GM20000 (cell line): ENCODE data around the gene VGLL4.

Experiments
- DNase-seq: peaks from one replicate; pipeline ENCODE4 v3.0.0; 2012; ENCODE audit warnings: low spot score
- CTCF ChIP-seq: IDR thresholded peaks from 2 replicates; pipeline ENCODE4 v1.5.1; 2012; ENCODE audit warnings: mild to moderate bottlenecking, control low read depth; ENCODE audit errors: extremely low read depth, missing control alignments

VGLL4 gene

DNA sequence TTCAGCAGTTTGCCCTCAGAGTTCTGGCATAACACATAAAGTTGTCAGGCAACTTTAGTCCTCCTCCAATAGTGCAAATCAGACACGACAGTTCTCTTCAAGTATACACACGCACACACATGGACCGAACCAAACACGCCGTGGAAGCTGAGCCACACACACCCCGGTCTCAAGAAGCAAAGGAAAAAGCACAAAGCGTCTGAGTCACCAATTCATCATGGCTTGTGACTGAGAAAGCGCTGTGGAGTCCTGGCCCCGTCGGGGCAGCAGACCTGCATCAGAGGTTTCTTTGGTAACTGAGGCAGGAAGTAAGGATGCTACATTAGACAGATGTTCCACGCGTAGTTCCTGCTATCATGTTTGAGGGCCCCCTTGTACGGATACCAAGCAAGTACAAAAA, 85.7 kb downstream of the VGLL4 start:
- no peak for DNase-seq
- TF ChIP-seq CTCF, result no peak

- TF ChIP-seq CTCF, result no peak
- DNase-seq, result no peak
These were observed 86.7 kb downstream of the VGLL4 start for GRCh38 chr3:11556851-11557644.

- TF ChIP-seq CTCF, result no peak
- no peak for DNase-seq
These were observed 87.7 kb downstream of the VGLL4 start for GRCh38 chr3:11555881-11556633.

DNA sequence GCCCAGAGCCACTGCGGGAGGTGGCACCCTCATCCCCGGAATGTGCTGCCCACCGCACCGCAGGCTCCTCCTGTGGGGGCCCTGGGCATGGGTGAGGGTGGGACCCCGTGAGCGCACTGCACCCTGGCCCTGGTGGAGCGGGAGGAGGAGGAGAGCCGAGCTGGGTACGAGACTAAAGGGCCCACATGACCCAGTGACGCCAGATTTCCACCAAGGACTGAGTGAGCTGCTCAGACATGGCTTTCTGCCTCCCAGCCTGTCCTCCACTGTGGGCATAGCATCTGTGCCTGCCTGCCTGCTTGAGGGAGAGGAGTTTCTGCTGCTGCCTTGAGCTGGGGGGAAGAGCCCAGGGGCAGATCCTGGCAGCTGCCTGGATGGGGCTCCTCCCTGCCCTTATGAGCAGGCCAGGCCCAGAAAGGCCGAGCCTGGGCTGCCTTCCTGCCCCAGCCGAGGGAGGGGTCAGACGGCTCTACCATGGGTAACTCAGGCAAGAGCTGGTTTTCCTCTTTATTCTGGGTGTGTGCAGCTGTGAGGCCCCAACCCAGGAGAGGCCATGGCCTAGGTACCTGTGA, 88.4 kb downstream of the VGLL4 start:
- DNase-seq, result no peak
- no peak for TF ChIP-seq CTCF

GRCh38 chr3:11554666-11555065, 89.0 kb downstream of the VGLL4 start:
- no peak for TF ChIP-seq CTCF
- no peak for DNase-seq

DNA sequence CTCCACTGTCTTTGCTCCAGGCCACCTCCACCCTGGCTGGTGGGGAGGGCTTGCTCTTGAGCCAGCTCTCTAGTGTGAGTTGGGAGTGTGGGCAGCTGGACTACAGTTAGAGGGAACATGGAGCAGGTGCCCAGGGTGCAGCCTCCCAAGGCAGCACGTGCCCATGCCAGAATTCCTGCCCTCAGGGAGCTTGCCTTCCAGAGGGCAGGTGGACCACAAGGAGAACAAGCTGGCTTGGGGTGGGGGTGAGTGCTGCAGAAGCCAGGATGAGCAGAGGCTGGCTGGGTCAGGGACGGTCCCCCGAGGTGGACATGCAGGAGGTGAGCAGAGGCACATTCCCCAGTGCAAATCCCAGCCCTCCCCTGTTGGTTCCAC, 89.5 kb downstream of the VGLL4 start:
- DNase-seq, result no peak
- no peak for TF ChIP-seq CTCF

DNA sequence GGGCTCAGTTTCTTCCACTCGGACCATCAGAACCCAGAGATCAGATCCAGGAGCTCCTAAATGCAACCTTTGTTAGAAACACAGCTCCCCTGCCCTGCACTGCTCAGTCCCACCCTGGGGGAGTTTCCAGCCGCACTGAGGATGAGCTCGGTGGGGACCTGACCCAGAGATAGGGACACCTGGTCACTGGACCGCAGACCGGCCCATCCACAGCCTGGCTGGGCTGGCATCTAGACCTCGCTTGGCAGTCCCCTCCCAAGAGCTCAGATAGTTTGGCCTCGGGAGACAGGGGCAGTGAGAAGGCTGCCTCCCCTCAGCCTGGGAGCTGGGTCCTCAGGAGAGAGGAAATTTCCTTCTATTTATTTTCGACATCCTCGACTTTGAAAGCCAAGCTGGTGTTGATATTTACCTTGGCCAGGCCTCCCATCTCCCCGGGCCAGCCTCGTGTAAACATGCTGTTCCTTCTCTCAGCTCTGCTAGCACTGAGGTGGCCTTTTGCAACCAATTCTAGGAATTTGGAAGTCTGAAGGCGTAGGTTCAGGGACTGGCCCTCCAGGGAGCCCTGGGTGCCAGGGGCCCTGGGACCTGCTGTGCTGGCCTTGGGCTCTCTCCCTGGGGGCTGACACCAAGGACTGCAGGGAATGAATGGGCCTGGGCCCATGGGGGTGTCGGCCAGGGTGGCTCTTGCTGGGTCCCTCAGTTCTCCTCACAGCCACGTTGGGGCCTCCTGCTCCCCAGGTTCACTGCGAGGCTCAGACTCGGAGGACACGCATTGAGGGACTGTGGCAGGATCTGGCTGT, 90.1 kb downstream of the VGLL4 start:
- no peak for TF ChIP-seq CTCF
- DNase-seq, result no peak
